Natural killer cell (primary cell): ENCODE results near the gene CCDC50. TPM values are rescaled to one million over a fixed set of nuclear protein-coding genes. Genes with fewer than 3 reads are reported as not detected.

Experiments
- ATAC-seq, 3 donors: fragments of 150-1000 bp in 2 of 3; fragments of 200-7000 bp in 1 of 3; cut with Tn5 transposase; 1 replicate in 1 of 3; 2 replicates in 2 of 3; pipeline ENCODE4 v1.10.0; 2021; ENCODE audit warnings: mild to moderate bottlenecking in 2 of 3, moderate library complexity in 2 of 3
- DNase-seq, 2 donors: peaks; one replicate each; pipeline versions ENCODE4 v3.0.0 to v3.0.0-alpha.2; 2013 to 2021; ENCODE audit warnings: mixed read lengths in 1 of 2
- H3K27ac ChIP-seq: one replicate; pipeline ENCODE4 v1.5.1; 2013; ENCODE audit warnings: mild to moderate bottlenecking, low read length
- H3K27me3 ChIP-seq: one replicate; pipeline ENCODE4 v1.6.1; 2013; ENCODE audit warnings: low read length; ENCODE audit not compliant: control insufficient read depth, insufficient read depth
- H3K36me3 ChIP-seq: one replicate; pipeline ENCODE4 v1.6.1; 2013; ENCODE audit warnings: low read length; ENCODE audit not compliant: control insufficient read depth, insufficient read depth
- H3K4me1 ChIP-seq: one replicate; pipeline ENCODE4 v1.6.1; 2013; ENCODE audit warnings: low read length; ENCODE audit not compliant: control insufficient read depth, insufficient read depth
- H3K4me3 ChIP-seq: one replicate; pipeline ENCODE4 v1.5.1; 2013; ENCODE audit warnings: low read length
- H3K9me3 ChIP-seq: one replicate; pipeline ENCODE4 v1.6.1; 2013; ENCODE audit warnings: low read length; ENCODE audit not compliant: control insufficient read depth, insufficient read depth
- H3K27ac Mint-ChIP-seq, 2 donors: one replicate each; pipeline ENCODE4 v1.8.0; 2022; ENCODE audit warnings: mild to moderate bottlenecking in 2 of 2, mixed read lengths in 2 of 2, moderate library complexity in 1 of 2
- H3K27me3 Mint-ChIP-seq, 2 donors: one replicate each; pipeline ENCODE4 v1.8.0; 2022; ENCODE audit warnings: low read depth in 2 of 2, mixed read lengths in 2 of 2
- H3K36me3 Mint-ChIP-seq: one replicate; pipeline ENCODE4 v1.8.0; 2022; ENCODE audit warnings: mixed read lengths
- H3K4me1 Mint-ChIP-seq, 2 donors: one replicate each; pipeline ENCODE4 v1.8.0; 2022; ENCODE audit warnings: mixed read lengths in 2 of 2
- H3K4me3 Mint-ChIP-seq: one replicate; pipeline ENCODE4 v1.8.0; 2022; ENCODE audit warnings: mild to moderate bottlenecking, moderate library complexity, mixed read lengths
- H3K9me3 Mint-ChIP-seq, 2 donors: one replicate each; pipeline ENCODE4 v1.8.0; 2022; ENCODE audit warnings: mixed read lengths in 2 of 2
- CTCF ChIP-seq: fragments of 200-600 bp; IDR thresholded peaks from one replicate; pipeline ENCODE4 v1.8.0; 2022; ENCODE audit warnings: antibody characterized with exemption
- WGBS: methylation state at CpG from one replicate; pipeline ENCODE4 v1.1.7; 2013; ENCODE audit warnings: missing lambda C conversion rate; ENCODE audit not compliant: insufficient coverage; 5-methylcytosine and 5-hydroxymethylcytosine counted together
- intact Hi-C: fragments of 100-400 bp; cut with micrococcal nuclease; formaldehyde crosslinking; loops from one replicate; pipeline ENCODE4 v1.14.2; 2022
- total RNA-seq, 4 donors: library from RNA; stranded (reverse); fragments of 120-200 nt in 1 of 4; gene quantifications; one replicate each; pipeline versions ENCODE4 v1.2.3 to v1.2.4, GENCODE V29; 2013 to 2022

CCDC50 gene
- total RNA-seq, 3 donors from 2014 or later (not counting 1 experiment from before 2014, with no cell fraction given), result 19.9 to 27.3 (median 22.6) TPM

GRCh38 chr3:191435981-191436380, 106.8 kb downstream of the CCDC50 start:
- WGBS, result 17% methylated on average over 1 of the region's 2 CpGs
- no peaks in the 10 kb centered on the region for H3K4me1 ChIP-seq
- H3K27me3 Mint-ChIP-seq, result no peaks in the 10 kb centered on the region
- no peaks in the 10 kb centered on the region for H3K36me3 ChIP-seq
- ATAC-seq (no peak), DNase-seq (no peak)
- no peak overlapping the region for H3K27ac ChIP-seq
- no peak overlapping the region for H3K4me3 ChIP-seq
- no peaks in the 10 kb centered on the region for H3K36me3 Mint-ChIP-seq
- H3K27ac Mint-ChIP-seq, result no peak overlapping the region
- no peaks in the 10 kb centered on the region for H3K4me1 Mint-ChIP-seq
- H3K9me3 Mint-ChIP-seq, result peaks cover 0 to 7% of the 10 kb centered on the region in 2 donors
- peaks cover 2% of the 10 kb centered on the region for H3K9me3 ChIP-seq
- intact Hi-C loops, result no loop called here
- H3K27me3 ChIP-seq, result no peaks in the 10 kb centered on the region
- H3K4me3 Mint-ChIP-seq, result no peak overlapping the region
- TF ChIP-seq CTCF, result no peak

- Histone ChIP-seq H3K36me3 (no peaks in the 10 kb centered on the region), H3K4me3 (no peak overlapping the region), H3K27ac (no peak overlapping the region), H3K9me3 (no peaks in the 10 kb centered on the region), H3K4me1 (no peaks in the 10 kb centered on the region), H3K27me3 (no peaks in the 10 kb centered on the region)
- H3K9me3 Mint-ChIP-seq, result peaks cover 0 to 4% of the 10 kb centered on the region in 2 donors
- no CpG with 5 or more reads among the region's 2 CpGs for WGBS
- no peaks in the 10 kb centered on the region for H3K27me3 Mint-ChIP-seq
- intact Hi-C loops, result no loop called here
- DNase-seq (no peak), ATAC-seq (no peak)
- H3K4me1 Mint-ChIP-seq, result no peaks in the 10 kb centered on the region
- H3K27ac Mint-ChIP-seq, result no peak overlapping the region
- H3K36me3 Mint-ChIP-seq, result no peaks in the 10 kb centered on the region
- no peak for TF ChIP-seq CTCF
- no peak overlapping the region for H3K4me3 Mint-ChIP-seq
Observed at GRCh38 chr3:191438150-191438814, 109.1 kb downstream of the CCDC50 start.

GRCh38 chr3:191440532-191440931, 111.3 kb downstream of the CCDC50 start:
- no peak for ATAC-seq
- Mint-ChIP-seq H3K36me3 (no peaks in the 10 kb centered on the region), H3K4me1 (no peaks in the 10 kb centered on the region), H3K27ac (no peak overlapping the region), H3K27me3 (no peaks in the 10 kb centered on the region), H3K4me3 (no peak overlapping the region), H3K9me3 (peaks cover 0 to 4% of the 10 kb centered on the region in 2 donors)
- Histone ChIP-seq H3K9me3 (no peaks in the 10 kb centered on the region), H3K27ac (no peak overlapping the region), H3K4me1 (no peaks in the 10 kb centered on the region), H3K27me3 (no peaks in the 10 kb centered on the region), H3K36me3 (no peaks in the 10 kb centered on the region), H3K4me3 (no peak overlapping the region)
- no peak for TF ChIP-seq CTCF
- intact Hi-C loops, result no loop called here
- no peak for DNase-seq
- WGBS, result 83% methylated on average over 4 of the region's 4 CpGs

DNA sequence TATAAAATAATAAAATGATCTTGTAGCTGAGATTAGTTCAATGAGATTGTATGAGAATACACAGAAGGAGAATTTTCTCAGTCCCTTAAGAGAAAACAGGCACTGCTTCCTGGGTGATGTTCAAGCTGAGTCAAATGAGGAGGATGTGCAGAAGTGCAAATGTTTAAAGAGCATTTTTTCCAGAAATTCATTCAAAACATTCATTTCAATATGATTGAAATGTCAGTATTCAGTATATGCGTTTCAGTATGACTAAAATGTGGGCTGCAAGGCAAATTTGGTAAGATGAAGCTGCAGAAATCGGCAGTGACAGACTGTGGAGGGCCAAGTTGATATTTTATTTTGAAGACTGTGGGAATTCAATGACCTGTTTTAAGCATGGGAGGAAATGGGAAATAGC, 112.5 kb downstream of the CCDC50 start:
- no peak for DNase-seq
- H3K36me3 ChIP-seq, result no peaks in the 10 kb centered on the region
- H3K9me3 ChIP-seq, result no peaks in the 10 kb centered on the region
- H3K9me3 Mint-ChIP-seq, result peaks cover 3 to 4% of the 10 kb centered on the region in 2 donors
- TF ChIP-seq CTCF, result no peak
- no peaks in the 10 kb centered on the region for H3K4me1 ChIP-seq
- no peak overlapping the region for H3K4me3 Mint-ChIP-seq
- no peak for ATAC-seq
- no peaks in the 10 kb centered on the region for H3K27me3 ChIP-seq
- H3K36me3 Mint-ChIP-seq, result no peaks in the 10 kb centered on the region
- H3K27me3 Mint-ChIP-seq, result no peaks in the 10 kb centered on the region
- H3K4me3 ChIP-seq, result no peak overlapping the region
- H3K4me1 Mint-ChIP-seq, result no peaks in the 10 kb centered on the region
- 73% methylated on average over 2 of the region's 2 CpGs for WGBS
- intact Hi-C loops, result no loop called here
- no peak overlapping the region for H3K27ac Mint-ChIP-seq
- H3K27ac ChIP-seq, result no peak overlapping the region
